Uterus (tissue), 2 donors: ENCODE data around the gene HGS.

Experiments used
- CTCF ChIP-seq, 4 experiments: fragments of 200-600 bp in 2 of 4; fragments of 450-650 bp in 2 of 4; sonication (generic) in 2 of 4; IDR thresholded peaks; one replicate each; pipeline ENCODE4 v1.5.1; 2016 to 2019; ENCODE audit warnings: antibody characterized with exemption in 4 of 4, mild to moderate bottlenecking in 2 of 4, moderate library complexity in 1 of 4
- POLR2A ChIP-seq, 2 donors: fragments of 450-650 bp; IDR thresholded peaks; one replicate each; pipeline ENCODE4 v1.6.1; 2016; ENCODE audit warnings: antibody characterized with exemption in 2 of 2, mild to moderate bottlenecking in 1 of 2, moderate library complexity in 1 of 2

GRCh38 chr17:81656835-81657234 lies 27.0 kb upstream of the HGS start:
- TF ChIP-seq CTCF (IDR thresholded peaks at IDR 0.05): no peak
- TF ChIP-seq POLR2A (IDR thresholded peaks at IDR 0.05): no peak
